GM19025 (cell line): ENCODE results near the gene POU6F2.
"Not testable (repeated sequence)": the region's sequence is repeated elsewhere in the genome, so short reads cannot be mapped to it uniquely, and the experiment has no call there.

Experiments used
- ATAC-seq: cut with Tn5 transposase; IDR thresholded peaks from one replicate; pipeline ENCODE4 v1.9.1; 2021; ENCODE audit warnings: mild to moderate bottlenecking, low read depth, moderate library complexity; ENCODE audit not compliant: unreplicated experiment

Gene POU6F2

DNA sequence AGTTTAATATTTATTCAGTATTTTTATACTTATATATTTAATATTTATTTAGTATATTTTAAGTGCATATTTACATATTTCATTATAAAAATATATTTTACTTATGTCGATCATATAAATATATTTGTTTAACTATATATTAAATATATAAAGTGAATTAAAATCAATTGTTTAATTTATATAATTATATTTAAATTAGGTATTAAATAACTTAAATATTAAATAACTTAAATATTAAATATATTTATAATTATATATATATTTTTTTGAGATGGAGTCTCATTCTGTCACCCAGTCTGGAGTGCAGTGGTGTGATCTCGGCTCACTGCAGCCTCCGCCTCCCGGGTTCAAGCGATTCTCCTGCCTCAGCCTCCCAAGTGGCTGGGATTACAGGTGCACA is 399.2 kb downstream of the POU6F2 start:
- not testable (repeated sequence) for ATAC-seq

DNA sequence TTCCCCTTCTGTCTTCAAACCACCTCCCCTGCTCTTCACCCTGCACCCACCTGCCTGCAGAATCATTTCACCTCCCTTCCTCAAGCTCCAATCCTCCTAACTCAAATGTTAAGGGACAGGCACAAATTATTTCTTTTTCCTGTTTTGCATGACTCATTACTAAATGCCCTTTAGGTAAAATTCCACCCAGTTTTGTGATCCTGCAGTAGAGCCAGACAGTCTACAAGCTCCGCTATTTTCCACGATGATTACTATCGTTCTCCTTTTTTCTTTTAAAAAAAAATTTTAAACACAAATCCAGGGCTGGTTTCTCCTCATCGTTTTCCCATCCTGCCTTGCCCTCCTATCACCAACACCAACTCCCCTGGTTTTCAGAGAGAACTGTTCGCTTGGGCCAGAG is 401.7 kb downstream of the POU6F2 start:
- ATAC-seq, result no peak

DNA sequence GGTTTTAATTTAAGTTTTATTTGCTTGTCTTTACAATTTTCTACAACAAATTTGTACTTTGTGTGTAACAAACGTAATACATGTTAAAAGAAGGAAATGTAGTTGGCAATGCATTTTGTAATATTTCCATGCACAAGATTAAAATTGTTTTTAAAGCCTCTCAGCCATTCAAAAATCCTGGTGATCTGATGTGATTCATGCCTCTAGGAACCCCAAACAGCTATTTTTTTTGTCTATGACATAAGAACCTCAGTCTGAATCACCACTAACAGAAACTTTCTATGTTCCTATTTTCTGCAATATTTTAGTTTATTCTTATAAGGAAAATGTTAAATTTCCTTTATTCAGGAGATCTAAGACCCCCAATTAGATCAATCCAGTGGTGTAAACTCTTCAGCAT is 405.4 kb downstream of the POU6F2 start:
- no peak for ATAC-seq

DNA sequence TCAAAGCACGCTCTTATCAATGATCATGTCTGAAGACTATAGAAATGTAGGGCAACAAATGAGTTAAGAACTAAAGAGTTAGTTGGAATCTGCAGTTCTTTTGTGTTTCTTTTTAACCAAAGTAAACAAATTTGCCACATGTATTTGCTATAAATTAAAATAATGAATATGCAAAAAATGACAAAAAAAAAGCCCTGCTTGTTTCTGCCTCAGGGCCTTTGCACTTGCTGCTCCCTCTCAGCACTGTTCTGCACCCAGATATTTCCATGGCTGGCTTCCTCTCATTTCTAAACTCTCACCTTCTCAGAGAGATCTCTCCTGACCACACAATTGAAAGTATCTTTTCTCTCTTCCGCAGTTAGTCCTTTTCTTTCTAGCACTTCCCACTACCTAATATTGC is 406.7 kb downstream of the POU6F2 start:
- ATAC-seq, result no peak

DNA sequence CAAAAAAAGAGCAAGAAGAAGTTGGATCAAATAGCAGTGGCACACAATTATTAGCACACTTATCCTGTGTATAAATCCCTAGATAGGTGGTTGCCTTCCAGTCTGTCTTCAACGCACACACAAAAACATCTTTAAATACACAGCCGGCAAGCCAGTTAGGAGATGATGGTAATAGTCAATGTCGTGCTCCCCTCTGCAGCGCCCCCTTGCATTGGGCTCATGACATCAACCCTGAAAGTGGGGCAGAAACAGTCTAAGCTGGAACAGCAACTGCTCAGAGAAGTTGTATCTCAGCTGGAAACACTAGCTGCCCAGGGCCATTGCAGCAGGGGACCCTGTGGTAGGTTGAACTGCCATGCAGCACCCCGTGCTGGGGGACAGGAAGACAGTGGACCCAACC is 409.0 kb downstream of the POU6F2 start:
- ATAC-seq, result no peak

DNA sequence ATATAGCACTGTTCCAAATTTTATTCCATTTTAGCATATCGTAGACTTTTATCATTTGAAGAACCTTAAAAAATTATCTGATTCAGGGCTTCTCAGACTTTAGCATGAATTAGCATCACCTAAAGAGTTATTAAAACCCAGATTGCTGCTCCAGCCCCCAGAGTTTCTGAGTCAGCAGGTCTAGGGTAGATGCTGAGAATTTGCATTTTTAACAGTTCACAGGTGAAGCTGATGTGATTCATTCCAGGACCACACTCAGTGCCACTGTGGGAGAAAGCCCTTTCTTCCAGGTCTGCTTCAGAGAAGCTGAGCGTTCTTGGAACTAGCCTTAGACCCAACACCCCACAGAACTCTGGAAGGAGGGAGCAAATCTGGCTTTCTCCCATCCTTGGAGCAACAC is 414.4 kb downstream of the POU6F2 start:
- no peak for ATAC-seq

DNA sequence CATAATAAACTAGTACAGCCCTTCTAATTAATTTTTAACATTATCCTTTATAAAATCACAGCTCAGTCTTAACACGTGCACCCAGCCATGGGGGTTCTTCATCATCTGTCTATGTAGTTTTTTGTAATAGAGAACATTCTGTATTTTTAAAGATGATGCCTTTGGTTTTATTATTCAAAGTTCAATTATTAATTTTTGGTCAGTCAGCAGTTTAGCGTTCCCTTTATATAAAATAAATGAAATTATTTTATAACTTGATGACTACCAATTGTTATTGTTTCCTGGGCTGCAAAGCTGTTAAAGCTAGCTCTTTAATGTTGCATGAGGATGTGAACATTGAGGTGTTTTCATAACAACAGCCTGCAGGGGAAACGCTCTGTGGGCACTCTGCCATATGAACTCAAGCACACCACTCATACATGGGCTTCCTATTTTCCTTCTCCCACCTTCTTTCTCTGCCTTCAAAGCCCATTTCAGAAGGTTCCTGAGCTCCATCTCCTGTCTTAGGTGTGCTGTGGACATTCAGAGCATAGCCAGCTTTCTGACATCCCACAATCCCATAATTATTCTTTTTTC is 416.5 kb downstream of the POU6F2 start:
- ATAC-seq, result no peak

DNA sequence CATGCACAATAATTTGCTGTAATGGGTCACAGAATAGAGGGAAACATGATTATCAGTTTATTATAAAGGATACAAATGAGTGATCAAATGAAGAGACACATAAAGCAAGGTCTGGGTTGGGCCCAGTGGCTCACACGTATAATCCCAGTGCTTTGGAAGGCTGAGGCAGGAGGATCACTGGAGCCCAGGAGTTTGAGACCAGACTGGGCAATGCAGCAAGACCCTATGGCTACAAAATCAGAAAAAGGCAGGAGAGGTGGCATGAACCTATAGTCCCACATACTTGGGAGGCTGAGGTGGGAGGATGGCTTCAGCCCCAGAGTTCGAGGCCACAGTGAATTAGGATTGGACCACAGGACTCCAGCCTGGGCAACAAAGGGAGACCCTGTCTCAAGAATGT is 421.7 kb downstream of the POU6F2 start:
- ATAC-seq, result no peak

DNA sequence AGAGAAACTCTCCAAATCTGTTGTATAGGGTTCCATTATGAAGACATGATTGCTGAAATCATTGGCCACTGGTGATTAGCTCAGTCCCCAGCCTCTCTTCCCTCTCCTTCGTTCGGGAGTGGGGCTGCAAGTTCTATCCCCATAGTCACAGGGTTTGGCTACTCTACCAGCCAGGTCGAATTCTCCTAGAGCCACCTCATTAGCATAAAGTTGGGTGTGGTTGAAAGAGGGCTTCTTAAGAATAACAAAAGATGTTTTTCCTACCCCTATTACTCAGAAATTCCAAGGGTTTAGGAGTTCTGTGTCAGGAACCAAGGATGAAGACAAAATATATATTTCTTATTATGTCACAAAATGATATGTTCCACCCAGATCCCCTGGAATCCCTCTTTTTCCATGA is 422.3 kb downstream of the POU6F2 start:
- no peak for ATAC-seq

DNA sequence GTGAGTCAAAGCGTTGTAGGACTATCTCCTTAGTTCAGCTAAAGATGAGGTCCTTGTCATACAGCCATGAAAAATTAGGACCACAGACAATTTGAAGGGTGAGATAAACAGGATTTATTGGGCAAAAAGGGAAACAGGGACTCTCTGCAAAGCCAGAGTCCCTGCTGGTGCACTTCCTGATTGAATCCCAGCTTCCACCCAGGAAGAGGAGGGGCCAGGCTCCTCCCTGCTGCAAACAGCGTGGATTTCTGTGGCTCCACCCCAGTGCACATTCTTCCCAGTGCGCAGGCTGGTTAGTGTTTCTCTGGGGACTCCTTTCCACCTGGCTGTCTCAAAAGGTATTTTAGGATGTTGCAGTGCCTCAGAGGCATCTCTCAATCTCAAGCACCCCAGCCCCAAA is 423.1 kb downstream of the POU6F2 start:
- no peak for ATAC-seq

DNA sequence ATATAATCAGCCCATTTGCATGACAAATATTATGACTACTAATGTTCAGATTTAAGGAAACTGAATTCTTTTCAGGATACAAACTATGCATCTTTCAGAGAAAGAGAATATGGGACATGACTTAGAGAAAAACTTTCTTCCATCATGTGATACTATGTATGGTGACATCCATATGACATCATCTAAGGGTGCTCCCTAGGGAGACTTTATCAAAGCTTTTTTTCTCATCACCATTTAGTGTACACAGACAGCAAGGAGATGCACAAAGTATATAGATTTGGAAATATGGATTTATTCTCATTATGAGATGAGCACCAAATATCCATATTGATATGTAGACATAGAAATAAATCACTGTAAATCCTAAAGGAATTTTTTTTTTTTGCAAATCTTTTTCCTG is 424.3 kb downstream of the POU6F2 start:
- ATAC-seq, result no peak

DNA sequence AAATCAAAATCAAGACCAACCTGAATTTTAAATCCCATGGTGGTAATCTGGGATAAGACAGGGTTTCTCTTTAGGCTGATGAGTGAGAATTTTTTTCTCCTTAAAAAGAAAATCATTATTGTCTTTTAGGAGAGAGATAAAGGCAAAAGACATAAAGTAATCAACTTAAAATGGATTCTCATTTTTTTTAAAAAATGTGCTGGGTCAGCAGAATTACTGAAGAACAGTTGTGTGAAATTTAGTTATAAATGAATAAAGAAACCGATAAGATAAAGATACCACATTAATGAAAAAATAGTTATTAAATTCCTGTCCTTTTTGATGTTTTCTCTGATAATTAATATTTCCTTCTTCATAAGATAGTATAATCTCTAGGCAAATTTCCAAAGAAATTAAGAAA is 427.2 kb downstream of the POU6F2 start:
- no peak for ATAC-seq

DNA sequence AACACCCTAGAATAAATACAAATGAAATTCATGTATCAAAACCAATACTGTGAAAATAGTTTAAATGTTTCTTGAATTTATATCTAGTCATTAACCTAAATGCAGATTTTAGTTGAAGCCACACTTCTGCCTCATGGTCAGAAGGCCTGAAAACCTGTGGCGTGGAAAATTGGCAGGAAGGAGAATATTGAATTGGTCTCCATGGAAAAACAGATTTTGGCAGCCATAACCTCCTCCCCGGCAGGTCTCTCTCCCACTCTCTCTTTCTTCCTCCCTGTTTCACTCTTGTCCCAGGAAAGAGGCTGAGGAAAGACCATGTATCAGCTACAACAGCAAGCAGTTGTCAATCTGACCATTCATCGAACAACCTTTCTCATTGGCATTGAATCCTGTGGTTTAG is 427.9 kb downstream of the POU6F2 start:
- ATAC-seq, result no peak

DNA sequence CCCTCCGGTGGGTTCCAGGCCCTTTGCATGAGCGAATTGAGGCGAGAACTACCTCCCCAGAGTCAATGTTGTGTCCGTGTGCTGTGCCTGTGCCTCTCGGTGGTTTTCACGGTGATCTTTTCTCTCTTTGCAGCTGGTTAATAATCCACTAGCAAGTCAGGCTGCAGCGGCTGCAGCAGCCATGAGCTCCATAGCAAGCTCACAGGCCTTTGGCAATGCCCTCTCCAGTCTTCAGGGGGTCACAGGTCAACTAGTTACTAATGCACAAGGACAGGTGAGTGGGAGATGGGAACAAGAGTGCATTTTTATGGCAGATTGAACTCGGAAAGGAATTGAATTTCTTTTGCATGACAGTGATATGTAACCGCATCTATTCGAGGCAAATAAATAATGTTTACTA is 428.8 kb downstream of the POU6F2 start:
- no peak for ATAC-seq

DNA sequence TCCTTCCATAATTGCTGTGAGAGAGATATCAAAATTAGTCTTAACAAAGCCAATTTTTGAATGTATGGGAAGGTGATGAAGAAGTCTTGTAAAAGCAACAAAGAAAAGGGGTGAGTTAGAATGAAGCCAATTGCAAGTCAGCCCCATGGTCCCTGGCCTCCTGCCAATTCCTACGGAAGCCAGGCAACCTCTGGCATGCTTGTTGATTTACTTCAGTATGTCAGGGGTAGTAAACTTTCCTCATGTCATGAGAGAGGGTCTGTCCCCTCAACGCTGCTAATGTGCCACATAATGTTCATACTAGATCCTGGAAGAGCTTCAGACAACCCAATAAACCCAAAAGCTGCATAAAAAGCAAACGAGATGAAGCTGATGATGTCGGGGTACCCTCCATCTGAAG is 429.4 kb downstream of the POU6F2 start:
- ATAC-seq, result no peak

DNA sequence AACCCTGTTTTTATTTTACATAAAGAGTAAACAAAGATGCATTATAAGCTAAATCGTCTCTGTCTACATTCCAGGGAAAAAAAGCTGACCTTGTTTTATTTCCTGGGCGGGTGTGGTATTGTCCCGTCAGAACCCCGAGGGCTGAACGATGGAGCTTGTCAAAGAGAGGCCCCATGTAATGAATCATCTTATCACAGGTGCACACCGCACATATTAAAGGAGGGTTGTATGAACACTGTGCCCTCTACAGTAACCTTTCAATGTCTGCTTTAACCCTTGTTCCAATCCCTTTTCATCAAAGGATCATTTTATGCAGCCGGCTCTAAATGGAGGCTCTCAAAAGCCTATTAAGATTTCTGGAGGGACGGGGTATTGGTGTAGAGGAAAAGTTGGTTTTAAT is 430.0 kb downstream of the POU6F2 start:
- no peak for ATAC-seq

DNA sequence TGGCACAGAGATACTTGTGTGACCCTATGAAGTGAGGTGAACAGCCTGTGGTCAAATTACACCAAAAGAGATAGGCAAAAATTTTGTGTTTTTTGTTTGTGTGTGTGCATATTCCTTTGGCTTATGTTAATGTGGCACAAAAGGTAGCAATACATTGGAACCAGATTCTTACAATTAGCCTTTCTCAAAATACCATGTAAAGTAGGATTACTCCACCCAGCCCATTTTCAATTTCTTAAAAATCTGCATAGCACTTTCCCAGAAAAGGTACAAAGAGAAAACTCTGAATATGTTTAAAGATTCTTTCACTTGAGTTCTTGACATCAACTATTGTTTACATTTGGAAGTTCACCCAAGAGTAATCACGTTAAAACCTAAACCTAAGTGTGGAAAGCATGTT is 431.2 kb downstream of the POU6F2 start:
- ATAC-seq, result no peak

DNA sequence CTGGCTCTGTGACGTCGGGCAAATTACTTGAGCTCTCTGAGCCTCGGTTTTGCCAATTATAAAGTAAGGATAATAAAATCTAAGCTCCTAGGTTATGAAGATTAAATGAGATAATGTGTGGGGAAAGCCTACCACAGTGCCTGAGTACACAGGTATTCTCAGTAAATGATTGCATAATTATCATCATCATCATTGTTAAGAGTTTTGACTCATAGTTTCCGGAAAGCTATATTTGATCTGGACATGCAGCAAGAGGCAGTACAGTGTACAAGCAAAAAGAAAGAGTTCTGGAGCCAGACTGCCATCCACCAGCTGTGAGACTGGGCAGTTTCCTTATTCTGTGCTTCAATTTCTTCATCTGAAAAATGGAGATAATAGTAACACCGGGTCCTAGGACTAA is 432.9 kb downstream of the POU6F2 start:
- ATAC-seq, result no peak

DNA sequence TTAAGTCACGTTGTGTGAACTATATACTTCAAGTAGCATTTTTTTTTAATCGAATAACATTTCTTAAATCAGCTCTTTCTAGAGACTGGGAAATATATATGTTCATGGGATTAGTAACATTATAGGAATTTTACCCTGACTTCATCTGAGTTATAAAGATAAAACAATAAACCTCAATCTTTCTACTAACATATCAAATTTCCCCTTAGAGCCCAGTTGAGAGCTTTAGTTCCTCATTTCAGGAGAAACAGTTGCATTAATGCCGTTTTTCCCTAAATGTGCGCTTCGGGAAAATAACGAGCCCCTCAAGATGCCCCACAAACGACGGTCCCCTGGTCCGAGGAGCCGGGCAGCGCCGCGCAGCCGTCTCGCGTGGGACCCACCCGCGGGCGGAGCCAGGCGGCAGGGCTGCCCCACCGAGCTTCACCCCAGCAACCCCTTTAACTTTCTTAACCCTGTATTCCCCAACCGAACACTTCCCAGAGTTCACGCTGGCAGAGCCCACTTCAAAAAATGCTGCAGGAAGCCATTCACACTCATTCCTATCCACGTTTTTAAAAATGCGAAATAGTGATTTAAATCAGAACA is 436.0 kb downstream of the POU6F2 start:
- peak; percentile 9 for ATAC-seq

DNA sequence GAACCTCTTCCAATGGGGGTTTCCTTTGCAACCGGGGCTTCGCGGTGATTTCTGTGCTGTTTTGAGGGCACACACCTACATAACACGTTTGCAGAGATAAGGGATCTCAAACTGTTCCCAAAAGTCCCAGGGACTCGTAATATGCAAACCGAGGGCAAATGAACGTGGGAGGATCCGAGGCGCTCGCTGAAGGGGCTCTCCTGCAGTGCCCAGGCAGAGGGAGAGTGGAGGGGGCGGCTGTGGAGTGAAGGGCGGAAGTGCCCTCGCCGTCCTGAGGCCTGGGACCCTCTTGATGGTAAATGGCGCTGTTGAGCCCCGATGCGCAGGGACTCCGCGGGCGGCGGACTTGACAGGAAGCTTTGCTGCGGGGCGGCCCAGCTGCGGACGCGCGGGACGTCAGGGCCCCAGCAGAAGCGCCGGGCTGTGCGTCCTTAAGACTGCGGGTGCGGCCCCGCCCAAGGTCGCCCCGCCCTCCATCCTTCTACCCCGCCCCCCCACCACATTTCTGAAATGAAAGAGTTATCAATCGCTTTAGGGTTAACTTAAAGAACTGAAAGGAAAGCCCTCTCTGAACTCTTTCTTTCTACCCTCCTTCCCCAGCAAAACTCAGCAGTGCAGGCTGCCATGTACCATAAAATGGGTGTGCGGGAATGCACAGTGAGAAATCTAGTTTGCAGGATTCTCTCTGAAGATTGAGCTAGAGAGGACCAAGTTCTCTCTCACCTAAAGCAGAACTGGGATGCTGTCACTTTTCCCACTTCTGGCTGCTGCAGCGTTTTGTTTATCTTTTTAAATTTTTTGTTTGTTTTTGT is 436.7 kb downstream of the POU6F2 start:
- peak; percentile 74 for ATAC-seq

DNA sequence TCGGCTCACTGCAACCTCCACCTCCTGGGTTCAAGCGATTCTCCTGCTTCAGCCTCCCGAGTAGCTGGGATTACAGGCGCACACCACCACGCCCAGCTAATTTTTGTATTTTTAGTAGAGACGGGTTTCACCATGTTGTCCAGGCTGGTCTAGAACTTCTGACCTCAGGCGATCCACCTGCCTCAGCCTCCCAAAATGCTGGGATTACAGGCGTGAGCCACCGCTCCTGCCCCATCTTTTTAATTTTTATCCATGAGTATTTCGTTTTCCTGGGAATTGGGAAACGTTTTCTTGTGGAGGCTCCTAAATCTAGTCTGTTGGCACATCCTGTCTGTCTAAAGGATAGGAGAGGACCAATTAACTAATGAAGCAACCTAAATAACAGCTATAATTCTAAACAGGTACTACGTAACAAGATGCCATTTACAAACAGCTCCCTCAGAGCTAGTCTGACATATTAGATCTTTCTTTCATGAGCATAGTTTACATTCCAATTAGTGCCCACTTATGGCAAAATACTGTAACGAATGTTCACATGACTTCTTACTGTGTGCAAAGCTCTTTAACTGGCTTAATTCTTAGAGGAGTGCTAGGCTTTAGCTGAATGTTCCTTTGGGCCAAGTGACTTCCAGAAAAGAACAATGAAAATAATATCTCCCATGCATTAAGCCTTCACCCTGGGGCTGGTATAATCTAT is 437.5 kb downstream of the POU6F2 start:
- ATAC-seq, result no peak
